ENCODE measurements around the gene PLAC8L1.

Gene PLAC8L1

GRCh38 chr5:146082798-146083197 lies 22.6 kb downstream of the PLAC8L1 start:
- H3K4me3 ChIP-seq (ENCODE audit: low read depth, low read length): no peak overlapping the region
- TF ChIP-seq CTCF (IDR thresholded peaks at IDR 0.05; ENCODE audit: borderline replicate concordance, insufficient read depth, low read depth, low read length): no peak

- TF ChIP-seq CTCF (IDR thresholded peaks at IDR 0.05; ENCODE audit: borderline replicate concordance, insufficient read depth, low read depth, low read length): no peak
- H3K4me3 ChIP-seq (ENCODE audit: low read depth, low read length): no peak overlapping the region
Observed at GRCh38 chr5:146081556-146081955, 23.8 kb downstream of the PLAC8L1 start.

- no peak overlapping the region for H3K4me3 ChIP-seq (ENCODE audit: low read depth, low read length)
- no peak for TF ChIP-seq CTCF (IDR thresholded peaks at IDR 0.05; ENCODE audit: borderline replicate concordance, insufficient read depth, low read depth, low read length)
Observed at GRCh38 chr5:146079695-146080373, 25.5 kb downstream of the PLAC8L1 start.

- no peak for TF ChIP-seq CTCF (IDR thresholded peaks at IDR 0.05; ENCODE audit: borderline replicate concordance, insufficient read depth, low read depth, low read length)
- no peak overlapping the region for H3K4me3 ChIP-seq (ENCODE audit: low read depth, low read length)
Observed at GRCh38 chr5:146078566-146078965, 26.8 kb downstream of the PLAC8L1 start.

GRCh38 chr5:146076455-146076854 lies 28.9 kb downstream of the PLAC8L1 start:
- no peak overlapping the region for H3K4me3 ChIP-seq (ENCODE audit: low read depth, low read length)
- TF ChIP-seq CTCF (IDR thresholded peaks at IDR 0.05; ENCODE audit: borderline replicate concordance, insufficient read depth, low read depth, low read length): no peak

- TF ChIP-seq CTCF (IDR thresholded peaks at IDR 0.05; ENCODE audit: borderline replicate concordance, insufficient read depth, low read depth, low read length): no peak
- no peak overlapping the region for H3K4me3 ChIP-seq (ENCODE audit: low read depth, low read length)
Observed at GRCh38 chr5:146076028-146076427, 29.3 kb downstream of the PLAC8L1 start.

GRCh38 chr5:146073239-146073900 lies 32.0 kb downstream of the PLAC8L1 start:
- no peak overlapping the region for H3K4me3 ChIP-seq (ENCODE audit: low read depth, low read length)
- TF ChIP-seq CTCF (IDR thresholded peaks at IDR 0.05; ENCODE audit: borderline replicate concordance, insufficient read depth, low read depth, low read length): no peak

Data from GM12875 (cell line).